Kidney glomerular epithelial cell (primary cell): ENCODE measurements around the gene PROP1.
"Not testable (repeated sequence)": the region's sequence is repeated elsewhere in the genome, so short reads cannot be mapped to it uniquely, and the experiment has no call there.

Source experiments
- DNase-seq: peaks from one replicate; lab custom pipeline; 2025; lab: John Stamatoyannopoulos, UW

The PROP1 gene

DNA sequence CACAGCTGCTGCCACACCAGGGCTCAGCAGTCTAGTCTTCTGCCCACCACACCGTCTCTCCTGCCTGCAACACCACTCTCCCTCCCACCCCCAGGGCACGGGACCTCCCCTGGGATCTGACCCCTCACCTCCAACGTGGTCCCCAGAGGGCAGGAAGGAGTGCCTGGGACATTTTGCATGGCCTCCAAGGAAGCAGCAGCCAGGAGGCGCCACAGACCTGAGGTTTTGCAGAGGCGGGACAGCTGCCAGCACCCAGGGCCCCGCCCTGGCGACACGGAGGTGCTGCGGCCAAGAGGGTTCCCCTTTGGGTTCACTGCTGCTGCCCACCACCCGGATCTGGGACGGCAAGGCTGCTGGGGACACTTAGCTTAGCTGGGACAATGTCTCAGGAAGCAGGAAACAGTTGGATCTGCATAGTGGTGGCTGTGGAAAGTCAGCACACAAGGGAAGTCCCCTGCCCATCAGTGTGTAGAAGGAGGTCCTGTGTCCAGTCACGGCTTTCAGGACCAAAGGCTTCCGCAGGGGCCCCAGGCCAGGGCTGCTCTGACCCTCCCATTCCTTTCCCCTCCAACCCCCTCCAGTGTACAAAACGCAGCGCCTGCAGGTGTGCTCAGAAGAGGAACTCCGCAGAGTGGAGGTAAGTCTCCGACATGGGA is 13.8 kb downstream of the PROP1 start:
- DNase-seq = no peak

DNA sequence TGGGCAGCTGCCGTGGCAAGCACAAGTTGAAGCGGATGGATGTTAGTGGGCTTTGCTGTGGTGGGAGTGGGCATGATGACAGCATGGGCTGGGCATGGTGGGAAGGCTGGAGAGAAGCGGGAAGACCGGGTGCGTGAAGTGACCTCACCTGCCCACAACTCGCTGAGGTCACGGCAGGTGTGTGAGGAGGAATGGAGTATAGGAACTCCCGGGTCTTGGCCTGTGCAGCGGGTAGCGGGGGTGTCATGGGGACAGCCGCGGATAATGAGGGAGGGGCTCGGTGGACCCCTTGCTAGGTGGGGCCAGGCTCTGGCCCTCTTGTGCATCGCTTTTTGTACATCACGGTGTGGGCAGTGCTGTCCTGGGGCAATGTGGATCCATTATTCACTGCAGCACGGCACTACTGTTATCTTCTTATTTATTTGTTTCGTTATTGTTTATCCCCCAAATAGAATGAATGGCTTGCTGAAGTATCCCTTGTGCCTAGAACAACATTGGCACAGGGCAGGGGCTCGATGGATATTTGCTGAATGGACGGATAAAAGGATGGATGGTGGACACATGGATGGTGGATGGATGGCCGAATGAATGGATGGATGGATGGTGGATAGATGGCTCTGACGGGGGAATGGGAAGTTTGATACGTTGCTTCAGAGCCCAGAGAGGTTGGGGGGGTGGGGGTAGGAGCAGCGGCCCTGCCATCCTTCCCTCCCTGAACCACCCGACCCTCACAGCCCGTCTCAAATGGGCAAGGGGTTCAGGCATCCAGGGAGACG is 14.6 kb downstream of the PROP1 start:
- DNase-seq = no peak

DNA sequence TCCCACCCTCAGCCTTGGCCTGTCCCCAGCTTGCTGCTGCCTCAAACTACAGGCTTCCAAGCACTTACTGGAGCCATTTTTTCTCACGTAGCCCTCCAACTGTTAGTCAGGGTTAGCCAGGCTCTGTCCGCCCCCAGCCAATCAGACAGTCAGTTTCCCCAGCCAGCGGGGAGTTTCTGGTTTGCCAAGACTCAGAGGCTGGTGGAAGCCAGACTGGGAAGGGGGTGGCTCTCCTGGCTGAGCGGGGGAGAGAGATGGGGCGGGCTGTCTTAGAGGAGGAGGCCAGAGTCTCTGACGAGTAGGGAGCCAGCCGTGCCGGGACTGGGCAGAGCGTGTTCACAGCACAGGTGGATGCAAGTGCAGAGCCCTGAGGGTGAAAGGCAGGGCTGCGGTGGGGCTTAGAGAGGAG is 15.3 kb downstream of the PROP1 start:
- DNase-seq = no peak

DNA sequence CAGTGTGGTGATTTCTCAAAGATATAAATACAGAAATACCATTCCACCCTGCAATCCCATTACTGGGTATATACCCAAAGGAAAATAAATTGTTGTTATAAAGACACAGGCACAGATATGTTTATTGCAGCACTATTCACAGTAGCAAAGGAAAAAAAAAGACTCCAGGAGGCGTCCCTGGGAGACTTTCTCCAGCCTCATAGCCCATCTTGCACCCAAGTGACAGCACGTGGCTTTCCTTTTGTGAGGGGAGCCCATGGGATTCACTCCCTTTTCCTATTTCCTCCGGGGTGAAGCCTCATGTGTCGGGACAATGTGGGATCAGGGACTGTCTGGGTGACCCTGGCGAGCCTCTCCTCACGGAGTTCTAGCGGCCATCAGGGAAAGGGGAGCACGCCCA is 18.4 kb downstream of the PROP1 start:
- not testable (repeated sequence) for DNase-seq

DNA sequence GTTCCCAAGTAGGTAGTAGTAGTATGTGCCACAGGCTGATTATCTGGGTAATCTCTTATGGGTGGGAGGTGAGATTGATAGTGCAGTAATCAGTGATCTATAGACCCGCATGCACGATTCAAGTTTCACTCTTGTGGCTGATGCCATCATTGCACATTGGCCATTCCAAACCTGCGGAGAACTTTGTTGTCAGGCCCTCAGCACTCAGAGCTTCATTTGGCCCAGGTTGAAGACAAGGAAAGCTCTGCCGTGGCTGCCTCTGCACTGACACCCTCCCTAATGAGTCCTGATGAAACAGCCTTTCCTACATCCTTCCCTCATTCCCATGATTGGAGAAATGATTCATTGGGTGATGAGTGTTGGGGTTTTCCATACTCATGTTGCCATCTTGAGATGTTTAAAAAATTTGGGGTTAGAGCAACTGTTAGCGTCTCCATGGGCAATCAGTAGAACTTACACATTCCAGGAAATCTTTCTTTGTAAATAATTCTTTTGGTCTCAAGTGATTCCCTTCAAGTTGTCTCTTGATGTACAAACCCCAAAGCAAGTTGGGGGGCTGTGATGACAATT is 22.9 kb downstream of the PROP1 start:
- DNase-seq = no peak

DNA sequence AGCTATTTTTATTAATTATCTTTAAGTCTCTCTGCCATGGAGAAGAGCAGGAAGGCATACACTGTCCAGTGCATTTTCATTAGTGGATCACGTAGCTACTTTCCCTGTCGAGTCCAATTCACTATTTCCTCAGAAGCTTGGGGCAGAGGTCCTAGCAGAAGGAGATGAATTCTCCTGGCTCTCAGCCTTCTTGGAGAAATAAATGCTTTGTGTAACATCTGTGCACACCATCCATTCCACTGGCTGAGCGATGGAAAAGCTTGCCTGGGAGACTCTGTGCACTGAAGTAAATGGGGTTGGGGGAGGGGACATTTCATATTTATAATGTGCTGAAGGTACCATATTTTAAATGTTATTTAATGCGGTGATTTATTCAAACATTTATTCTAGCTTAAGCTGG is 23.4 kb downstream of the PROP1 start:
- no peak for DNase-seq

DNA sequence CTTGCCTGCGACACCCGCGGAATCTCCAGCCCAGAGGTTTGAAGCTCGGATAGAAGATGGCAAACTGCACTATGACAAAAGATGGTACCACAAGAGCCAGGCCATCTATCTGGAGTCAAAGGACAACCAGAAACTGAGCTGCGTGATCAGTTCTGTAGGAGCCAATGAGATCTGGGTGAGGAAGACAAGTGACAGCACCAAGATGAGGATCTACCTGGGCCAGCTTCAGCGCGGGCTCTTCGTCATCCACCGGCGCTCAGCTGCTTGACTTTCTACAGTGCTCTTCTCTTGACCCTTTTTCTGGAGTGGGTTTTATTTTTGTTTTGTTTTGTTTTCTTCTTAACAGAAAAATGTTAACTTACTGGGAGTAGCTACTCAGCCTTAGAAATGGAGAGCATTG is 24.0 kb downstream of the PROP1 start:
- not testable (repeated sequence) for DNase-seq

DNA sequence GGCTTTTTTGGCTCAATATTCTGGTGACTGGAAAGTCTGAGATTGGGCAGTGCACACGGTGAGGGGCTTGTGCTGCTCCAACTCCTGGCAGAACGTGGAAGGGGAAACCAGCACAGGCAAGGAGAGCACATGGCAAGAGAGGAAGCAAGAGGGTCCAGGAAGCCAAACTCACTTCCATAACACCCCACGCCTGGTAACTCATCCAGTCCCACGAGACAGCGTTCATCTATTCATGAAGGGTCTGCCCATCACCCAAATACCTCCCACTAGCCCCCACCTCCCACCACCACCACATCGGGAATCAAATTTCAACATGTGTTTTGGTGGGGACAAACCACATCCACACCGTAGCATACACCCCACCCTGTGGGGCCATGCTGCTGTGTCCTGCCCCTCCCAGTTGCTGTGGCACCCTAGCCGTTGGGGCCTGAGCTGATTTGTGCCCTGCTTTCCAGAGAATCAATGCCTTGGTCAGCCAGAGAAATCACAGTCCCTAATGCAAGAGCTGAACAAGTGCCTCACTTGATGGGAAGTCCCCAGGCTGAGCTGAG is 27.3 kb downstream of the PROP1 start:
- DNase-seq = no peak

DNA sequence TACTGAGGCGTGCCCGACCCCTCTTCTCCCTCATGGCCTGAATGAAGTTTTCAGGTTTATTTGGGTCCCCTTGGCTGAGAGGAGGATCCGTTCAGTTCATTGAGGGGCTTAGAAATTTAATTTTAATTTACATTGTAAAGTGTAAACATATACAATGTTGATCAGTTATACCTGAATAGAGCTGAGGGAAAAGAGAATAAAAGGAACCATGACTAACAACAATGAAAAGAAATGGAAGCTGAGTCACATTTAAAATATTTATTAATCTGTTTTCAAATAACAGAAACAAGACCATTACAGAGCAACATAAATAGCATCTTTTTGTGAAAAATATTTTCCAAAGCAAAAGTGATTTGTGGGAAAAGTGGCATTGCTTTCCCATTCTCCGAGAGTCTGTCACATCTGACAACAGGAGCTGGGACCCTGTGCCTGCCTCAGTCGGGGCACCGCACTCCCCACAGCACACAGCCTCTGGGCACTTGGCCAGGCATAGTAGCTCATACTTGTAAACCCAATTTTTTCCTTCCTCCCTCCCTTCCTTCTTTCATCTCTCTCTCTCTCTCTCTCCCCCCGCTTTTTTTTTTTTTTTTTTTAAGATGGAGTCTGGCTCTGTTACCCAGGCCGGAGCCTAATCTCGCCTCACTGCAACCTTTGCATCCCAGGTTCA is 28.7 kb downstream of the PROP1 start:
- no peak for DNase-seq

DNA sequence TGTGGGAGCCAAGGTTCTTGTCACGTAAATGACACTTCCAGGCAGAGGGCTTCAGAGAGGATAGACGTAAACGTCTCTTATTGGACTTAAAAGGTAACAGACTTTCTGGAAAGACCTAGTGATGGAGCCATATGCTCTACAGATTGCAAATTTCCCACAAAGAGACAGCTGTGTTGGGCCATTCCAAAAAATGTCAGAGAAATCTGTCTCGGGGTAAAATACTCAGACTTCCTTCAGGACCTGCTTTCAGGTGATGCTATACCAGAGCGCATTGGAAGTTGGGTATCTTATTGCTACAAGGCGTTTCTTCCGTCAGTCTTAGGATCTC is 29.2 kb downstream of the PROP1 start:
- DNase-seq = no peak

DNA sequence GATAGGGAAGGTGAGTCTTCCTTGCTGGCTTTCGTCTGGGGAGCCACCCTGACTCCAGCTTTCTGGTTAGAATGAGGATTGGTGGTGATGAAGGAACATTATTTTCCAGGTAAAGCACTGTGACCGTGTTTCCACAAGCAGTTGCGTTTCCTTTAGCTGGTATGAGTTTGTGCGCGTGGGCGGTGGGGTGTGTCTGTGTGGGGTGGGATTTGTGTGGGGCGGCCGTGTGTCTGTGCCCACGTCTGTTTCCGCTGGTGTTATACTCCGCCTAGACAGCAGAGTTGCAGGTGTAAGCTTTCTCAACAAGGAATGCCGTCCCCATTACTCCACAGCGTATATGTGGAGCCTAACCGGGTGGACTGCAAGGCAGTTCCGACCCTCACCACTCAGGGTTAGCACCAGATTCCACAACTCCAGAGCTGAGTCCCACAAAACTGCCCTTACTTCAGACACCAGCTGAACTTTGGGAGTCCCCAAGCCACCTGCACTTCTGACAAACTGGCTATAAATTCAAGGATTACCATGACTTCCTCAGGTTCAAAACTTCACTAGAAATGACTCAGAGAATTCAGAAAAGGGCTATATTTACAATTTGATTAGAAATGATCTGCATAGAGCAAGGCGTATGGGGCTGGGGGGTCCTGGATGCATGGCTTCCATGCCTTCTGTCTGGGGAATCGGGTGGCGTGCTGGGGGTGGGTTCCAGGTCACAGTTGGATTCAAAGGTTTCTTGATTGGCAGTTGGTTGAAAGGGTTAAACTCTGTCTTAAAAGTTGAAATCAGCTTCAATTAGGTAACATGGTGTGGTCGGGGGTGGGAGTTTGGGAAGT is 29.8 kb downstream of the PROP1 start:
- DNase-seq = no peak

DNA sequence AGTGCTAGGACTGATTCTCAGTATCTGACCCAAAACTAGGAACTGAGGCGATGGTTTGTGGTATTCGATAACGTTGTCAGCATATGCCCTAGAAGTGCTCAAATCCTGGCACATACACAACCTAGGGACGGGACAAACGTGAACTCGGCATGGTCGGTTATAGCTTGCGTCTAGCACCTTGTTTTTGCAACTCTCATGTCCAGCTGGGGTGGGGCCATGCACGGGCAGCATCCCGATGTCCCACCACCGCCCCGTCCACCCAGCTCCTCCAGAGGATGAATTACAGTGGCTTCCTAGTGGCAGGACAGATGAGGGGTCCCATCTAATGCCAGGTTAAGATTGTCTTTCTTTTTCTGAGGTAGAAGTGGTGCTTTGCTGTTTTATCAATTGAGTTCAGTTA is 31.6 kb downstream of the PROP1 start:
- DNase-seq = no peak

DNA sequence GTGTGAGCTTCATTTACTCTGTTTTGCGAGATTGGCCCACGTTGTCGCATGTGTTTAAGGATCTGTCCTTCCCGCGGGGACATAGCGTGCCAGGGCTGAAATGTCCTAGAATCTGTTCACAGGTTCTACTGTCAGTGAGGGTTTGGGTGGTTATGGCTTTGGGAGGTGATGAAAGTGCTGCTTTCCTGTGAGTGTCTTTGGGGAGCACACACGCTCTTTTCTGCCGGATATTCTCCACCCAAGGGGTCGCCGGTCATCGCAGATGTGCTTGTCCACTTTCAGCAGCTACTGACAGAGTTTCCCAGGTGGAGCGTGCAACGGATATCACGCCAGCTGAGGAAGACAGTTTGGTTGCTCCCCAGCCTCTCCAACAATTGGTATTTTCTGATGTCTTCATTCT is 32.1 kb downstream of the PROP1 start:
- no peak for DNase-seq

DNA sequence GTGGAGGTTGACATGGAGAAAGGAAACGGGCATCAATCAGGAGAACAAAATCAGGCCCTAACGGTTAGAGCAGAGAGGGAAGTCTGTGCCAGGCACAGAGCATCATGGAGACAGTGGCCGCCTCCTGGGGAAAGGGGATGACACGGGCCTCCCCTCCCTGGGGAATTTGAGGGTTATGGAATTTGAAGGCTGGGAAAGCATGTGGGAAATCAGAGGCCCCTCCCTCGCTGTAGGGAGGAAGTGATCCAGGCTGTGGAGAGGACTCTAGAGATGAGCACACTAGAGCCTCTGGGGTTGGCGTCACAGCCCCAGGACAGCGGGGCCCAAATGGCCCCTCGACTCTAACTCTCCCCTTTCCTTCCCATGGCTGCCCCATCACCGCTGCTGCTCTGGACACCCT is 36.7 kb downstream of the PROP1 start:
- DNase-seq = no peak

DNA sequence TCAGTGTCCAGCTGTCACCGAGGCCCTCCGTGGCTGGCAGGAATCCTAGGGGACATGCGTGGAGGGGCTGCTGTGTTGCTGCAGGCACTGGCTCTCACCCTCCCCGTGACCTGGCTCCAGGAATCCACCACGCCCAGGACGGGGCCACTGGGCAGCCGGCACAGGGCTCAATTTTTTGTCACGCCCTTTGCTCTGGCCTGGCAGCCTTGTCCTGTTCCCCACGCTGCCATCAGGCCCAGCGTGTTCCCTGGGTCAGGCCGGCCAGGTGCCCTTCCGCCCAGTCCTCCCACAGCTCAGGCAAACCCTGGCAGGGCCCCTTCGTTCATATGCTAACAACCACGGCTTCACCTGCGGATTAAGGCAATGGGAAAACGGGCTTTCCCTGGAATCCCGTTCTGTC is 37.3 kb downstream of the PROP1 start:
- no peak for DNase-seq

DNA sequence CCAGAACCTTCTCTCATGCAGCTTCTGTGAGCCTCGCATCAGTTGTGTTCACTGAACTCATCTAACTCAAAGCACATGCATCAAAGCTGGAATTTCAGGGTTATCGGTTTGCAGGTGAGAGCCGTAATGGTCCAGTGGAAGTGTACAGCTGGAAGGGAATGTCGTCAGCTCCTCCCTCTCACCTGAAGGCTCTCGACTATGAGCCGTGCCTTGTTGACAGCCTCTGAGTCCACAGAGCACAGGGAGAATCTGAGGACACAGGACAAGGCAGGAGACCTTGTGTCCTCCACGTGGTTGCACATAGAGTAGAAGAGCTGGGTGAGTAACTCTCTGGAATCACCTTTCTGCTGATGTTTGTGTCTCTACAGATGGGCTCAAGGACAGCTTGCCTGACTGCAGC is 38.8 kb downstream of the PROP1 start:
- no peak for DNase-seq

DNA sequence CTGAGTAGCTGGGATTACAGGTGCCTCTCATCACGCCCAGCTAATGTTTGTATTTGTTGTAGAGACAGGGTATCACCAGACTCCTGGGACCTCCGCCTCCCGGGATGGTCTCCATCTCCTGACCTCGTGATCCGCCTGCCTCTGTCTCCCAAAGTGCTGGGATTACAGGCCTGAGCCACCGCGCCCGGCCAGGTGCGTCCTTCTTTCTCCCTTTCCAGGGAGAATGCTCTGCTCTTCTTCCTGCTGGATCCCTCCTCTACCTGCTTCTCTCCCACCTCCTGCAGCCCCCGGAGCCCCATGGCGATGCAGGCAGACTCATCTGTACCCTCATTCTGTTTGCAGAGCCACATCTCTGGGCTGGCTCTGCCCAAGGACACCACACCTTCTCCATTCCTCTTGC is 42.9 kb downstream of the PROP1 start:
- DNase-seq = not testable (repeated sequence)

DNA sequence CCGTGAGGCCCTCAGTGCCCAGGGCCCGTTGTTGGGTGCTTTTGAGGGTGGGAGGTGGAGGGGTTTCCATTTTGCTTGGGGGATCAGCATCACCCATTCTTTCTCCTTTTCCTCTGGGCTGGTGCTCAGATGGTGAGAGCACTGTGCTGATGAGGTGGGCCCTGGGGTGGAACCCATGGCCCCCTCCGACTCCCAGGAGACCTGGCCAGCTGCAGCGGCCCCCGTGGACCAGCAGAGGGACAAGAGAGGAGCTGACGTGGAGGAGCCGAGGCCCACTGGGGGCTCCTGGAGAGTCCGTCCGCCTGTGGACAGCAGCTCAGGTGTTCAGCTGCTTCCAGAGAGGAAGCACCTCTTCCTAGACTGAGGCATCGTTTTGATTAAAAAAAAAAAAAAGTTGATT is 46.4 kb downstream of the PROP1 start:
- DNase-seq = not testable (repeated sequence)

DNA sequence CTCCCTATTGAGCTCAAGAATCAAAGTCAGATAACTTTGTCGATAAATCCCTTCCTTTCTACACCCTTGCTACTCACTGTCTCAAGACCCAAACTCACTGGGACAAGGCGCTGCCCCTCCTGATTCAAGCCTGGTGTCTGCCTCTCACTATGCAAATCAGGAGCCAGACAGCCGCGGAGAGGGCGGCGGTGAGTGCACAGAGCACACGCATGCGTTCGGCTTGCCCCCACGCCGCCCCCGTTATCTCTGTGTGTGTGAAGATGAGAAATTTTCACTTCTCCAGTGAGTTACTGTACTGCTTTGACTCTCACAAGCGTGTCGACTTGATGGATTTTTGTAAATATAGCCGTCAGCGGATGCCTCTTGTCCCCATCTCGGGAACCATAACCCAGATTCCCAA is 47.0 kb downstream of the PROP1 start:
- not testable (repeated sequence) for DNase-seq

DNA sequence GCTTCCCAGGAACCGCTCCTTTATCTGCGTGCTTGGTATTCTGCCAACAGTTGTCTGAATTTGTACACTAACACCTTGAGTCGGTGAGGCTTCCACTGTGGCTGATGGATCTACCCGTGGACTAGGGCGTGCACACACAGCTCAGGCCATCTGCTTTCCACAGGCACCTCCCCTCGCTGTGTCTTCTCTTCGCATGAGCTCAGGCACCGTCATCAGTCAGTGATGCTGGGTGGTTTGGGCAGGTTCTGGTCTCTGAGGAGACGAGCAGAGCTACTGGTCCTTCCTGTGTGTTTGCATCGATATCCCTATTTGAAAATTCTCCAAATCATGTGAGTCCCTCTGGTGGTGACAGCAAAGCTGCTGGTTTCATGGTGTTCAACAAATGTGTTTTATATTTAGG is 48.1 kb downstream of the PROP1 start:
- DNase-seq = not testable (repeated sequence)

DNA sequence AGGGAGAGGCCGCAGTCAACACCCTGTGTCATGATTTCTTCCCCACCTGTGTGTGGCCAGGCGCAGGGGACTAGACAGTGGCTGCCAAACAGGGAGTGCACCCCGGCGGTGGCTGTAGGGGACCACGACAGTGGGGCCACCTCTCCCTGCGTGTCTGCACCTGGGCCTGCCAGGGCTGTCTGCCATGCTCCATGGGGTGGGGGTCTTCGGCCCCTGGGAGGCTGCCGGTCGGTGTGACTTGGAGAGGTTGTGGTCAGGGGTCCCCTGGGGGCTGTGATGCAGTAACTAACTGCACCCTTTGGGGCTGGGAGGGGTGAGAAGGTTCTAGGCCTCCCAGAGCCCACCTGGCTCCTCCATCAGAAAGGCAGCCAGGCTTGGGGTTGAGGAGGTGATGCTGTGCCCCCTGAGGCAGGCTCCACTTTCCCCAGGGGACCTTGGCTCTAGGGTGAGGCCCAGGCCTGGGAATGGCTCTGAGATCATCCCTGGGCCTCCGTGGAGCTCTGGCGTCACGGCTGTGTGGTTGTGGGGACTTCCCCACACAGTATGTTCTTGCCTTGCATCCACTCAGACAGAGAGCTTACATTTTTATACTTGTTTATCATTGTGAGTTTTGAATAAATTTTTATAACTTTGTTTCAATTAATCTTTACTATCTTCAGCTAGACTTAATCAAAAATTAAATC is 50.3 kb downstream of the PROP1 start:
- DNase-seq = not testable (repeated sequence)
